CD4-positive, alpha-beta T cell treated with Interleukin-15 for 4 hours (primary cell): Measurements from ENCODE around the gene TNNI3K.

Experiments
- DNase-seq: peaks from one replicate; pipeline ENCODE4 v3.0.0-alpha.2; 2020; ENCODE audit warnings: low spot score

TNNI3K gene

GRCh38 chr1:74571891-74572290 is 336.7 kb downstream of the TNNI3K start:
- no peak for DNase-seq

DNA sequence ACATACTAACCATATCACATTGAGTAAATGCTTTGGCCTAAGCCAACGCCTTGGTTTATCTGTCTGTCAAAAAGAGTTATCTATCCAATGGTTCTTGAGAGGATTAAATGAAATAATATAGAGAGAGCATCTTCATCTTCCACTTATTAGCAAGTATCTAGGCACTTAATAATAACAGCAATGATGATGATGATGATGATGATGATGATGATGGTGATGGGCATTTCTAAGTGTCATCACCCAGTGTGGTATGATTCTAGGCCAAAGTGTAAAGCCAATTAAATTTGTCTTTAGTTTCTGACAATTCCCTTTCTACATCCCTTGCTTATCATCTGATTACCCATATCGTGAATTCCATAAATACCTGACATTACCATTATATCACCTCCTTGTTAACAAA is 342.9 kb downstream of the TNNI3K start:
- DNase-seq: no peak

GRCh38 chr1:74579425-74579824 is 344.2 kb downstream of the TNNI3K start:
- no peak for DNase-seq

DNA sequence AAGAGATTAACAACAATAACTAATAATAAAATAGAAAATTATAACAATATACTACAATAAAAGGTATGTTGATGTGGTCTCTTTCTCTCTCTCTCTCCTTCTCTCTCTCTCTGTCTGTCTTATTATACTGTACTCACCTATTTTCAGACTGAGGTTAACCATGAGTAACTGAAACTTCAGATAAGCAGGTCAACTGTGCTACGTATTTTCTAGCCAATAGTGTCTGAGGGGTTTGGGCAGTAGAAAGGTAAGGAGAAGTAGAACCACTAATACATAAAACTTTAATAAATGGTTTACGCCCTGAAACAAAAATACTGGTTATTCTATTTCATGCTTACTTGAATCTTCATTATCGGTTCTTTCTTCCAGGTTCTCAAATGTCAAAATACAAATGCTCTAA is 348.2 kb downstream of the TNNI3K start:
- no peak for DNase-seq

DNA sequence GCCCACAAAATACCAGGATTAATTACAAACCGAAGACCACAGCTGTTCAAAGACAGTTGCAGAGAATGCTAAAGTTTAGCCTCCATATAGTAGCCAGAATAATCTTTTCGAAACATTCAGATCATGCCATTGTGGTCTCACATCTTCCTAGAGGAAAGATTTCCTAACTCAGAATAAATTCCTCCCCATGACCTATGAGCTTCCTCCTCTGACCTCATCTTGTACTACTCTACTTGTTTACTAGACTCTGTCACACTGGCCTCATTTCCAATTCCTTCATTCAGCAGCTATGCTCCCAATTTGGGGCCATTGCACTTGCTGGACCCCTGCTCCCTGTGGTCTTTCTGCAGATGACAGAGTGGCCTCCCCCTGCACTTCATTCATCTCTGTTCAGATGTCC is 349.0 kb downstream of the TNNI3K start:
- no peak for DNase-seq

DNA sequence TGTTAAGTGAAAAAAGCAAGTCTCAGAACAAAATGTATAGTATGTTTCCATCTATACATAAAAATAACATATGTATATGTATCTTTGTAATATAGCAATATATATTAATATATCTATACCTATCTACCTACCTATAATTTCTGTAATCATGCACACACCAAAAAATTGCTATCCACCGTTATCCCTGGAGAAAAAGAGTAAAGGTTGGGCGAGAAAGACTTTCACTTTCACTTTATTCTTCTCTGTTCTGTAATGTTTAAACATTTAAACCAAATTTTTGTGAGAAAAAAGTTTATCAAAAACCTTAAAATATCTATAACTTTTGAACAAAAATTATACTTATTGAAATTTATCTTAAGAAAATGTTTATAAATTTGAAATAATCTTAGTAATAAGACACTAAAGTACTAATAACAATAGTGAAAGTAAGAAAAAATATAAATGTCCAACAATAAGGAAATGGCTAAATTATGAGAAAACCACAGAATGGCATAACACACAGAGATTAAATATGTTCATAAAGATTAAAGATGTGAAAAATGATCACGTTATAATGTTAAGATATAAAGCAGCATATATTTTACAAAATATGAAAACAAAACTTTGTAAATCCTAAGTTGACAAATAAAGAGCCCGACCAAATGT is 351.2 kb downstream of the TNNI3K start:
- no peak for DNase-seq

DNA sequence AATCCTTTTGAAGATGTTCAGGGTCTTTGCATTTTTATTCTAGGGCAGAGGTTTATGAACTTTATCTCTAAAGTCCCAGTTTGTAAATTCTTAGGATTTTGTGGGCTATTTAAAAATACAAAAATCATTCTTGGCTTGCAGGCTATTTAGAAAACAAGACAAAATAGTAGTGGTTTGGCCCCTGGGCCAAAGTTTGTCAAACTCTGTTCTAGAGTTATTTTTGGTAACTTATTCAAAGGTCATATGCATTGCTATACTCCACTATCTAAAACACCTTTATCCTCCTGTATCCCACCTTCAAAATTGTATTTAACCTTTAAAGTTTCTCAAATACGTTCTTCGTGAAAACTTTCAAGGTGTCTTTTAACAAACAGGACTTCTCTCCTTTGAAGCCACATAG is 352.7 kb downstream of the TNNI3K start:
- DNase-seq: no peak

DNA sequence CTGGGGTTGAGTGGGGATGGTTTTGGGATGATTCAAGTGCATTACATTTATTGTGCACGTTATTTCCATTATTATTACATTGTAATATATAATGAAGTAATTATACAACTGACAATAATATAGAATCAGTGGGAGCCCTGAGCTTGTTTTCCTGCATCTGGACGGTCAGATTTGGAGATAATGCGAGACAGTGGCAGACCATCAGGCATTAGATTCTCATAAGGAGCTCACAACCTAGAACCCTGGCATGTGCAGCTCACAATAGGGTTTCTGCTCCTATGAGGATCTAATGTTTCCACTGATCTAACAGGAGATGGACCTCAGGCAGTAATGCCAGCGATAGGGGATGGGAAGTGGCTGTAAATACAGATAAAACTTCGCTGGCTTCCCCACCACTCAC is 355.1 kb downstream of the TNNI3K start:
- DNase-seq: no peak

- no peak for DNase-seq
These were observed 356.8 kb downstream of the TNNI3K start for GRCh38 chr1:74591949-74592348.

GRCh38 chr1:74592580-74593355 is 357.6 kb downstream of the TNNI3K start:
- no peak for DNase-seq
